ENCODE results near the gene PTPN13.

The PTPN13 gene

DNA sequence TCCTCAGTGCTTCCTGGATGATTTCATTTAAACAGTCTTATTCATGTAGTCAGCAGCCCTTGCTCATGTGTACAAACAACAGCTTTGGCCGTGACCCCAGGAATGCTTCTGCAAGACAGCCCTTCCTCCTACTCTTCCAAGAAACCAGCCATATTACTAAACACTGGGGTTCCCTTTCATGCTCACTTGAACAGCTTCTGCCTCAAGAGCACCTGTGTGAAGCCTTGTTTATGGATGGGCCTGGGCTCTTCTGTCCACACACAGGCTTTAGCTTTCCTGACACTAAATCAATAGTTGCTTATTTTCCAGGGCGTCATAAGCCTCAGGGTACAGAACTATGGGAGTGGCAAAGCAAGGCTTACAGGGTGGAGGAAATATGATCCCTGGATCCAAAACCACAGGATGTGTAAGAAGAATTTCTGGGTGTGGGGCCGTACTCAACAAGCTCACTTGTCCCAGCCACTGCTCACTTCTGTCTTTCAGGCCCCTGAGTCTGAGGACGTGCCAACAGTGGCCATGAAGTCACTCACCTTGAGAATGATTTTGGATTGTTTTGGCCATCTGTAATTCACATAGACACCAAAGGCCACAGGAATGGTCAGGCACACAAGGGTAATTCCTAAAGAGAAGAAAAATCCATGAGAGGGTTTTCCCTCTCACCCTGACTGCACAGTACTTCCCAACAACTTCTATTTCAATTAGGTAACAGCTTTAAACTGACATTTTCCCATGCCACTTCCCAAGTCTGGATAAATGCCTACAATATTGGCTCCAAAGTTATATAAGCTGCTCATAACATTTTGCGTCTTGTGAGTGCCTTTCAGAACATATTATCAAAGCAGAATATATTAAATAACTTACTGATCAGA is 237.4 kb downstream of the PTPN13 start:
- no peak for DNase-seq

DNA sequence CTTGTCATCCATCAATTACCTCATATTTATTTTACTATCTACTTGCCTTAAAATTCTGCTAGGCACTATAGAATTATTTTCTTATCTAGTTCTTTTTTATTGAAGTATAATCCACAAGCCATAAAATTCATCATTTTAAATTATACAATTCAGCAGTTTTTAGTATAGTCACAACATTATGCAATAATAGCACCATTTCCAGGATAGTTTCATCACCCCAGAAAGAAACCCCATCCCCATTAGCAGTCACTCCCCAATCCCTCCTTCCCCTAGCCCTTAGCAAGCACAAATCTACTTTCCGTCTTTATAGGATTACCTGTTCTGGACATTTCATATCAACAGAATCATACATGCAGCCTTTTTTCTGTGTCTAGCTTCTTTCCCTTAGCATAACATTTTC is 239.5 kb downstream of the PTPN13 start:
- DNase-seq = no peak

DNA sequence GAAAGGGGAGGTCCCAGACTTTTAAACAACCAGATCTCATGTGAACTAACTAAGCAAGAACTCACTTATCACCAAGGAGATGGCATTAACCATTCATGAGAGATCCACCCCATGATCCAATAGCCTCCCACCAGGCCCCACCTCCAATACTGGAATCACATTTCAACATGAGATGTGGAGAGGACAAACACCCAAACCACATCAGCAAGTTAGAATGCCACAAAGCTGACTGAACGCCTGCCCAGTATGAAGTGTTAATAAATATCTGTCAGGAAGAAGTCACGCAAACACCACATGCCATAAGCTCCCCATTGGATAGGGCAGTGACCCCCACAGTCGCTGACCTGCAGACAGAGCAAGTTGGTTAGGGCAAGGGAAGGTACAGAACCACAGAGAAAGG is 240.8 kb downstream of the PTPN13 start:
- DNase-seq = no peak

DNA sequence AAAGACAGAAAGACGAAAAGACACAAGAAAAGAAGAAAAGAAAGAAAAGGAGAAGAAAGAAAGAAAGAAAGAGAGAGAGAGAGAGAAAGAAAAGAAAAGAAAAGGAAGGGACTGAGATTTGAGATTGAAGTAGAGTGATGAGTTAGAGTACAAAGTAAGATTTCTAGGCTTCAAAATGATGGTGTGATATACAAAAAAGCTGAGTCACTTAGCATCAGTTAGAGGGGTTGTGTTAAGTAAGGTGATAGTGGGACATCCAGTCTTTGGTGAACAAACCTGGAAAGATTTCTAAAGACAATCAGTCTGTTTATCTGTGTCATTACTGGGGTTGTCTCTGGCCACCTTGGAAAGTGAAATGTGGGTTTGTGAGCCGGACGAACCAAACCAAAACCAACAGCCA is 241.6 kb downstream of the PTPN13 start:
- no peak for DNase-seq

DNA sequence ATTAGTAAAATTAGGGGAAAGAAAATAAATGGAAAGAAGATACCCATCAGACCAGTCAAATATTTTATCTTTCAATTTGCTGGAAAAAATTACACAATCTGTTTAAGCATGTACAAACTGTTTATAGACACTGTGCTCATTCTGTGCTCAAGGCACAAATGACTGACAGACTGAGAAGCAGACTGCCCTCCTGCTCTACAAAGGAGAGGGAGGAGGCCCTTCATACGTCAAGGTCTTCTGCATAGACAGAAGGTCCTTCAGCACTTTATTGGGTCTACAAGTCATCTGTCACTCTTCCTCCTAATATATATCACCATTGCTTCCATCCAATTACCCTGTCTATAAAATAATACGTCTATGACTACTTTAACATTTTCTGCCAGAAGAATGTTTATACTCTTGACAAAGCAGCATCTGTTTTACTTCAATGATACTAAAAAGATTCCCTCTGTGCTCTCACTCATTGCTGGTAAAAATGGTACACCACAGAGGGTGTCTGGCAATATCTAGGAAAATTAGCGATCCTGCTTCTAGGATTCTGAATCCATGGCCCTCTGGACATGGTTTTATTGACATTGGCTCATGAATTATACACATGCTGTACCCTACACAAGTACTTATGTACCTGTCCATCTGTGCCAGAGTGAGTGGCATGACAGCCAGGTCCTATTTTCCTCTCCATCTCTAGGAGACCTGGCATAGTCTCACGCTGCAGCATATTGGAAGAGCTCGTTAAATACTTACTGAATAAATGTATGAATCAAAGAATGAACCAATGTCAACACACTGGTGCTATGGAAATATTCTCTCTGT is 243.8 kb downstream of the PTPN13 start:
- DNase-seq = no peak

DNA sequence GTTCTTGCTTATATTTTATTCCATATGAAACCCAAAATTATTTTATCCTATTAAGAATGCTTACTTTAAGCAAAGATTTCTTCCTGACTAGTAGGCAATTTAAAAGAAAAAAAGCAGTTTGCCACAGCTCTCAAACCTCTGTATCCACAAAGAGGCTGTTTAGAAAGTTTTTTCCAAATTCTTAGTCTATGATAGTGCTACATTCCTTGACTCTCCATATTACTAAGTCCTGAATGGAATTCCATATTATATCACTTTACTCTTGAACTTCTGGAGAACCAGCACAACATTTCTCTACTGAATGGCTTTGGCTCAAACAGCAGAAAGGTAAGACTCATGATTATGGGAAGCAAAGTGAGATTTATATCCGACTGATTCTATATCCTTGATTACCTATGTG is 246.7 kb downstream of the PTPN13 start:
- no peak for DNase-seq

DNA sequence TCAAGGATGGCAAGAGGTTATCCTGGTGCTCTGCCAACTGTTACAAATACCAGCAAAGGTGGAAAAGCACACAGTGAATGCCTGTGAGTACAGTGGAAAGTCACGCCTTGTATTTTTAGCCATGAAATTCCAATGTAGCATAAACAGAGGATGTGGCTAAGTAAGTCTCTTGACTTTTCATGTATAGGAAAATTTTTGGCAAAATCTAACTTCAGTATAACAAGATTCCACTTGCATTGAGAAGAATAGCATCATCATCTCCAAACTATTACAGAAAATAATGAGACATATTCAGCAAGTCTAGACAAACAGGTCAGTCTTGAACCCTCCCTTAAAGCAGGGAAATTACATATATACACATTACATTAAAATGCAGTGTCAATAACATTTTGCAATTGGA is 247.2 kb downstream of the PTPN13 start:
- no peak for DNase-seq

DNA sequence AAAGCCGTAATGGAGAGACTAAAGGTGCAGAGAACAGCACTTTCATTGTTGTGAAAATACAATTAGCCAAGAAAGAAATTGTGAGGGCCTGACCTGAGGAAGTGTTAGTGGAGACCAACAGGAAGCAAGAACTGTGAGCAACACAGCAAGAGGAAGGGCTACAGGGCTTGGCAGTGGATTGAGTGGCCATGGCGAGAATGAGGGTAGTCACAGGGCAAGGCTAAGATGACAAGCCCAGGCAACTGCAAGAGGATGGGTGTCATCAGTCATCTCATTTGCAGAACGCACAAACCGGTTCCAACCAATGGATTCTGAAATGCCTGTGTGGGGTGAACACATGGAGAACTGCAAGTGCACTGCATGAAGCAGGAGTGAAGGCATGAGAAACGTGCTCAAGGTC is 251.5 kb downstream of the PTPN13 start:
- no peak for DNase-seq

DNA sequence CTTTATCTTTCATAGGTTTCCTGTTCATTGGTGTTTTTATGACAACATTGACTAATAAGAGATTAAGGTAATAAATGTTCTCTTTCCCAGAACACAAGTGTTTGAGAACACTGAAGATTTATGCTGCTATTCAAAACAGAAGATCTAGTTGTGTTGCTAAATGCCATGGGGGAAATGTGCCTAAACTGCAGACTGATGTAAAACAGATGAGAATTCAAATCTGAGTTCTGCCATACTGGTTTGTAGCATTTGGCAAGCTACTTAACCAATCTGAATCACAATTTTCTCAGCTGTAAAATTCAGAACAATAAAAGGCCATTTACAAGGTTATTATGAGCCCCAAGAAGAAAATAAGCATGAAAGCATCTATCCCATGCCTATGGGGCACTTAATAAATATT is 252.8 kb downstream of the PTPN13 start:
- no peak for DNase-seq

DNA sequence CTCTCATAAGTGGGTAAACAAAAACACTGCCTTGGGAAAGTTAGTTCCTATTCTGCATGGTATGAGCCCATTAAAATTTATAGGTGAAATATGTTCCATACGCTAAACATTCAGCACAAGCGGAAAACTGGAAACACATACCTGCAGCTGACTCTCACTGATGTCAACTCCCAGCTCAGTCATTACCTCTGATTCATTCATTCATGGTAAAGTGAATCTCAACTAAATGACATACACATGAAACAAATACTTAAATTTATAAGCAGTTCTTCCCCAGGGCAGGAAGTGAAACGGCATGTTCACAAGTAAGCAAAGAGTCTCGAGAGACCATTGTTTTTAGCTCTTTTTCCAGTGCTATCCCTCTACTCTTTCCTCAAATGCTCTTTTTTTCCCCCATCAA is 253.5 kb downstream of the PTPN13 start:
- DNase-seq = no peak

DNA sequence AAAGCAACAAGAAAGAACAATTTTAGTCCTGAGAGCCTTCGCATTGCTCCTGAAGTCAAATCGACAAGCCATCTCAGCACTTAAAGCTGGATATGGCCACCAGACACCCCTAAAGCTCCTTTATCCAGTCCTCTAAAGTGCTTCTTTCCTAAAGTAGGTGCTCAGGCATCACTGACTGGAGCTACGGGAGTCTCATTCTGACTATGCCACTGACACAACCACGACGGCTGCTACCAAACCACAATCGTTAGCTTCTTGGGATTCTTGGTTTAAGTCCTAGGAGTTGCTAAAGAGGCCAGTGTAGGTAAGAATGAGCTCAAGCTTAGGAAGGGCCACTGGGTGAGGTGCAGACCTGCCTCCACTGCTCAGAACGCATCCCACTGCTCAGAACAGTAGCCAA is 254.0 kb downstream of the PTPN13 start:
- DNase-seq = no peak

DNA sequence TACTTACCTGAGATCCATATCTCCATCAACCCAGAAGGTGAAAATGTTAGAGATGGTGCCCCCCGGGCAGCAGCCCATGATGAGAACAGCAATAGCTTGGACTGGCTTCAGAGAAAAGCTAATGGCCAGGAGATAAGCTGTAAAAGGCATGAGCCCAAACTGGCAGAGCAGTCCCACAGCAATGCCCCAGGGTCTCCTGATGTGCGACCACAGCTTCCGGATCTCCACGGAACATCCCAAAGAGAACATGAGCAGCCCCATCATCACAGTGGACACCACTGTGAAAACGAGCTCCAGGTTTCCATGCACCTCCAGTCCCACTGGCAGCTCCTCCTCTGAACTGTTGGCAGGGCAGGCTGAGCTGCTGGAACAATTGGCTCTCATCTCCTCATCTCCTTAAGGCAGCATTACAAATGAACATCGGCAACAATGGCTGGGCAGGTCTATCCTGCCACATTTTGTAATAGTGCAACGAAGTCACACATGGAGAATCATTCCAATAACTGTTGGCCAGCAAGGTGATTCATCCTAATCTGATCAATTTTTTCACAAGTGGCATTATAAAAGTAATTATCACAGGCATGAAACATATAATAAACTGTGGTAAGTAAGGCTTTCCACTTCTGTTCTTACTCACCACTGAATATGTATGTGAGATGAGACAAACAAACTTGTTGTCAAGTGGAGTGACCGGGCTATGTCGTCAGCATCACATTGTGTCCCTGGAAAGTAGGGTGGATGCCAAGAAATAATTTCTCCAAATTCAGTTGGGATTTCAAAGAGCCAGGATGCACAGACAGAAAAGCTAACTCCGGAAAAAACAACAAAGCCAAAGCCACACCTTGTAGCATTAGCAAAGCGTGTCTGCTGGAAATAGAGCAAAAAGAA is 254.9 kb downstream of the PTPN13 start, which contains the start of gene SLC10A6:
Gene SLC10A6, minus strand, starts transcription at position 653 of the 888 bp plus-strand sequence. Its CDS starts 269 bp downstream, at position 384.
- DNase-seq = no peak

DNA sequence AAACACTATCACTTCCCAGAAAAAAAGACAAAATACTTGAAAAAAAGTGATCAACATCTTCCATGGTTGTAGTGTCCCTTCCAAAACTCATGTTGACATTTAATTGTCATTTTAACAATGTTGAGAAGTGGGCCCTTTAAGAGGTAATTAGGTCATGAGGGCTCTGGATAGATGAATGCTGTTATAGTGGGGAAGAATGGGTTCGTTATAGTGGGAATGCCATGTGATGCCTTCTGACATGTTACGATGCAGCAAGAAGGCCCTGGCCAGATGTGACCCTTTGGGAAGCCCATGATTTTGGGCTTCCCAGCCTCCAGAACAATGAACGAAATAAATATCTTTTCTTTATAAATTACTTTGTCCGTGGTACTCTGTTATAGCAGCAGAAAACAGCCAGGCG is 259.1 kb downstream of the PTPN13 start:
- DNase-seq = no peak

DNA sequence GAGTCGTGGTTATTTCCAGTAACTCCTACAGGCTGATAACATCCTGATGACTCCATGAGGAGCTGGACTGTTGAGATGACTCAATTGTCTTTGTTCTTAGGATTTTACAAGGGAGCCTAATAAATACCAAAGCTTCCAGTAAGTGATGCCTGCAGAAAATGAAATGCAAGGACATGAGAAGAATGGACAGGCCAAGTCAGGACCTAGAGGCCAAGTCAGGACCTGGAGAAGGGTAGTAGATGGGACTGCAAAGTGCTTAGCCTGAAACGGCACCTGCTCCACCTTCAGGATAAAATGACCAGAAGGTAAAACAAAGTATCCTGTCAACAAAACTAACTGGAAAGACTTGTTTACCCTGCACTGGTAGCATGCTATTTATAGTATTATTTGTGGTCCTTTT is 261.5 kb downstream of the PTPN13 start:
- no peak for DNase-seq

DNA sequence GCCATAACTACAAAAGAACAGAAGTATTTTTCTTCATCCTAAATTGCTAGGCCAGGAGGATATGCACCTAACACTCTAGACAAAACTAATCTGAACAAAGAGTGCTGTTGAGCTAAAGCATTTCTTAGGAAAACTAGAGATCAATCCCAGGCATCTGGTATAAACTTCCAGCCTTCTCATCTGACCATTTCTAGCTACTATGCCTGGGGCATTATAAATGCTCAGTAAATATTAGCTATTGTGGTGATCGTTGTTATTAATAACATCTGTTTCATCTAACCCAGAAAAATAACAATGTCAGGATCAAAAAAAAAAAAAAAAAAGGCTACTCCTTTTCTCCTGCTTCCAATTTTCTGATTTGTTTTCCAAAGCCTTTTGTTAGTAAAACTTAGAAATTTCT is 262.8 kb downstream of the PTPN13 start:
- no peak for DNase-seq

DNA sequence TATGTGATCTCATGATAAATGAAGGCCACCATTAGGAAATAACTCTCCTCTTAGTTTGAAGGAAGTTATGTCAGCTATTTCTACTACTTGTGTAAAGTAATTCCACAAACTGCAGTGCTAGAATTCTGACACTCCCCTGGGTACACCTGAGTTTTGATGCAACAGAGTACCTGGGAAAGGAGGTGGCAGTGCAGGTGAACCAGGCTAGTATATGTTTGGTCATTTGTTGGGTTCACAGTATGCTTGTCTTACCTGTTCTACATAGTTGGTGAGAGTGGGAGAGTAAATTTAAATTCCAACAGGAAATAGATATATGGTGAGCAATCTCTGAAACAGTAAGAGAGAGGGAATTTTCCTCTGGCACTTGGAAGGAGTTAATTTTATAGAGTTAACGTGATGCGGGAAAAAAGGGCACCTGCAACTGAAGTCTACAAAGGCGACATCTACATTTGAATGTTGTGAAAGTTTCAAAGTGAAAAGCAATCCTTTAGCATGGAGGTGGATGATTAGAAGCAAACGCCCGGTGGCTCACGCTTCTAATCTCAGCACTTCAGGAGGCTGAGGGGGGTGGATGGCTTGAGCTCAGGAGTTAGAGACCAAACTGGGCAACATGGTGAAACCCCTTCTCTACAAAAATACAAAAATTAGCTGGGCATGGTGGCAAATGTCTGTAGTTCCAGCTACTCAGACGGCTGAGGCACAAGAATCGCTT is 263.4 kb downstream of the PTPN13 start:
- no peak for DNase-seq
